Endothelial cell of umbilical vein (primary cell): ENCODE measurements around the gene CYTH1. TPM values are rescaled to one million over a fixed set of nuclear protein-coding genes. Genes with fewer than 3 reads are reported as not detected.

Source experiments
- BruUV-seq: library from RNA; stranded (reverse); fragments of 400-500 nt; replicated peaks from 2 replicates; lab custom pipeline; 2021; lab: Mats Ljungman, UMichigan
- CTCF ChIA-PET: fragments of 300-600, 350-600 bp; sonication (Branson Sonifier 250); formaldehyde crosslinking; loops from one replicate; lab custom pipeline; 2021; ENCODE audit warnings: antibody characterized with exemption, inconsistent platforms; lab: Charles Lee
- POLR2A ChIA-PET: fragments of 300-600, 350-600 bp; sonication (Branson Sonifier 250); formaldehyde crosslinking; loops from one replicate; lab custom pipeline; 2021; ENCODE audit warnings: antibody characterized with exemption, inconsistent platforms; lab: Charles Lee
- DNase-seq: peaks from one replicate; pipeline ENCODE4 v3.0.0-alpha.2; 2011; ENCODE audit warnings: low read depth, low spot score
- FAIRE-seq: peaks from 2 replicates; lab custom pipeline; 2011; peaks lifted over from hg19 to GRCh38; lab: Jason Lieb, UNC
- H2AFZ ChIP-seq: 2 replicates; pipeline ENCODE4 v1.6.0; 2012; ENCODE audit warnings: low read depth, low read length, control low read depth, inconsistent platforms
- H3K27ac ChIP-seq: 2 replicates; pipeline ENCODE4 v1.5.1; 2011; ENCODE audit warnings: low read depth, mild to moderate bottlenecking, control low read depth, low read length, moderate library complexity; ENCODE audit not compliant: insufficient read depth
- H3K27me3 ChIP-seq, 2 experiments: 2 replicates each; pipeline versions ENCODE4 v1.6.0 to v1.6.1; 2011; ENCODE audit warnings: low read length in 2 of 2, mixed read lengths in 1 of 2; ENCODE audit not compliant: control insufficient read depth in 2 of 2, insufficient read depth in 2 of 2
- H3K36me3 ChIP-seq, 2 experiments: 2 replicates in 1 of 2; 3 replicates in 1 of 2; pipeline ENCODE4 v1.5.1; 2011; ENCODE audit warnings: low read length in 2 of 2, mild to moderate bottlenecking in 1 of 2, moderate library complexity in 1 of 2; ENCODE audit not compliant: control insufficient read depth in 2 of 2, insufficient read depth in 2 of 2; ENCODE audit errors: extremely low read depth in 1 of 2
- H3K4me1 ChIP-seq: 3 replicates; pipeline ENCODE4 v1.5.1; 2011; ENCODE audit warnings: mild to moderate bottlenecking, low read length; ENCODE audit not compliant: control insufficient read depth, insufficient read depth; ENCODE audit errors: extremely low read depth
- H3K4me2 ChIP-seq: 2 replicates; pipeline ENCODE4 v1.6.1; 2011; ENCODE audit warnings: low read length, control low read depth, mixed read lengths; ENCODE audit not compliant: insufficient read depth
- H3K4me3 ChIP-seq, 3 experiments: fragments of 200-600 bp in 1 of 3; sonication (generic), shearing (Covaris generic) in 1 of 3; replicated peaks in 1 of 3; 2 replicates each; pipeline ENCODE4 v1.5.1; 2011 to 2016; ENCODE audit warnings: control low read depth in 3 of 3, low read length in 3 of 3, mild to moderate bottlenecking in 2 of 3, inconsistent platforms in 1 of 3, low read depth in 1 of 3, moderate library complexity in 1 of 3; ENCODE audit not compliant: insufficient read depth in 1 of 3
- H3K79me2 ChIP-seq: 2 replicates; pipeline ENCODE4 v1.6.0; 2012; ENCODE audit warnings: low read length, inconsistent platforms; ENCODE audit not compliant: control insufficient read depth, insufficient read depth
- H3K9ac ChIP-seq: replicated peaks from 2 replicates; pipeline ENCODE3; 2011; ENCODE audit warnings: low read length, control low read depth; ENCODE audit not compliant: insufficient read depth; ENCODE audit errors: extremely low read depth
- H3K9me1 ChIP-seq: replicated peaks from 3 replicates; pipeline ENCODE4 v1.6.0; 2011; ENCODE audit warnings: mild to moderate bottlenecking, low read length; ENCODE audit not compliant: control insufficient read depth, insufficient read depth; ENCODE audit errors: extremely low read depth
- H3K9me3 ChIP-seq: replicated peaks from 2 replicates; pipeline ENCODE4 v1.5.1; 2012; ENCODE audit warnings: low read length, inconsistent platforms; ENCODE audit not compliant: control insufficient read depth, insufficient read depth
- H4K20me1 ChIP-seq: replicated peaks from 2 replicates; pipeline ENCODE3; 2011; ENCODE audit warnings: mild to moderate bottlenecking, low read length; ENCODE audit not compliant: control insufficient read depth, insufficient read depth; ENCODE audit errors: extremely low read depth
- CTCF ChIP-seq, 2 donors: IDR thresholded peaks; 1 replicate in 1 of 2; 2 replicates in 1 of 2; pipeline ENCODE4 v1.5.1; 2011; ENCODE audit warnings: low read length in 2 of 2, mild to moderate bottlenecking in 2 of 2, moderate library complexity in 2 of 2, control low read depth in 1 of 2, inconsistent platforms in 1 of 2, low read depth in 1 of 2; ENCODE audit not compliant: insufficient read depth in 1 of 2; ENCODE audit errors: extremely low read depth in 1 of 2
- EZH2 ChIP-seq: IDR thresholded peaks from 2 replicates; pipeline ENCODE4 v1.6.1; 2012; ENCODE audit warnings: borderline replicate concordance, low read depth, mild to moderate bottlenecking, moderate library complexity, low read length, inconsistent platforms; ENCODE audit not compliant: severe bottlenecking
- FOS ChIP-seq: IDR thresholded peaks from 2 replicates; pipeline ENCODE4 v1.6.1; 2011; ENCODE audit warnings: mild to moderate bottlenecking, low read length, moderate library complexity, borderline replicate concordance; ENCODE audit not compliant: insufficient read depth
- GATA2 ChIP-seq: IDR thresholded peaks from 2 replicates; pipeline ENCODE4 v1.7.0; 2011; ENCODE audit warnings: low read depth, mild to moderate bottlenecking, moderate library complexity, mixed read lengths, low read length; ENCODE audit not compliant: insufficient read length, insufficient read depth
- JUN ChIP-seq: IDR thresholded peaks from 2 replicates; pipeline ENCODE4 v1.6.1; 2011; ENCODE audit warnings: borderline replicate concordance, low read depth; ENCODE audit not compliant: insufficient read length, insufficient read depth
- MYC ChIP-seq: IDR thresholded peaks from one replicate; pipeline ENCODE4 v1.6.1; 2011; ENCODE audit warnings: mild to moderate bottlenecking, low read depth, low read length
- POLR2A ChIP-seq: IDR thresholded peaks from 2 replicates; pipeline ENCODE4 v1.6.1; 2012; ENCODE audit warnings: low read depth, mild to moderate bottlenecking, control low read depth, low read length
- POLR2AphosphoS5 ChIP-seq: IDR thresholded peaks from 2 replicates; pipeline ENCODE4 v1.6.1; 2012; ENCODE audit warnings: low read depth, mild to moderate bottlenecking, control low read depth, low read length, moderate library complexity; ENCODE audit not compliant: insufficient read depth
- dilution Hi-C: fragments of 300-500 bp; cut with MboI; formaldehyde crosslinking; loops from one replicate; pipeline ENCODE4 v1.15.0; 2019; ENCODE audit warnings: low sequenced_read_pairs; ENCODE audit not compliant: extremely low pct_ligation_motif_present
- intact Hi-C: fragments of 100-400 bp; cut with micrococcal nuclease; formaldehyde crosslinking; loops from one replicate; pipeline ENCODE4 v1.10.0; 2022
- polyA plus RNA-seq, 4 experiments: library from polyadenylated mRNA; depleted of rRNA in 3 of 4; stranded (reverse) in 3 of 4; unstranded in 1 of 4; fragments of >200 nt; gene quantifications; 2 replicates each; pipeline versions ENCODE4 v1.2.1 to v1.2.3, GENCODE V29; 2011 to 2012; ENCODE audit warnings: missing spikeins in 1 of 4
- total RNA-seq: library from RNA; stranded (reverse); gene quantifications from 2 replicates; pipeline ENCODE4 v1.2.3, GENCODE V29; 2021
- TF ChIP-seq, protein P1 (sequence below): IDR thresholded peaks from 2 replicates; pipeline ENCODE4 v1.6.1; 2011; ENCODE audit not compliant: insufficient read depth, insufficient read length

Gene CYTH1
- total and polyA plus RNA-seq, 2 donors (not counting 3 experiments of a cell fraction or from before 2014, with no cell fraction given) = 35.9 to 49.9 TPM

GRCh38 chr17:78797213-78797612, 15.1 kb upstream of the CYTH1 start:
- FAIRE-seq (no peak), DNase-seq (no peak)
- no peak for TF ChIP-seq POLR2A
- Histone ChIP-seq H3K36me3 (peaks cover 9 to 37% of the 10 kb centered on the region in 2 experiments), H3K9ac (no peak overlapping the region), H4K20me1 (no peaks in the 10 kb centered on the region), H2AFZ (no peak overlapping the region), H3K9me1 (no peaks in the 10 kb centered on the region), H3K4me2 (no peak overlapping the region), H3K4me3 (no peak overlapping the region), H3K79me2 (no peaks in the 10 kb centered on the region), H3K27ac (no peak overlapping the region), H3K9me3 (no peaks in the 10 kb centered on the region), H3K4me1 (no peaks in the 10 kb centered on the region), H3K27me3 (no peaks in the 10 kb centered on the region)
- intact Hi-C loops = no loop called here
- BruUV-seq = no TSS peak
- ChIA-PET POLR2A (no interaction called here), CTCF (interaction anchor here (2.0 kb wide), 1 partner anchor 300 kb away, joined by 11 read pairs; no protein-coding TSS in a partner anchor)
- dilution Hi-C loops = no loop called here

DNA sequence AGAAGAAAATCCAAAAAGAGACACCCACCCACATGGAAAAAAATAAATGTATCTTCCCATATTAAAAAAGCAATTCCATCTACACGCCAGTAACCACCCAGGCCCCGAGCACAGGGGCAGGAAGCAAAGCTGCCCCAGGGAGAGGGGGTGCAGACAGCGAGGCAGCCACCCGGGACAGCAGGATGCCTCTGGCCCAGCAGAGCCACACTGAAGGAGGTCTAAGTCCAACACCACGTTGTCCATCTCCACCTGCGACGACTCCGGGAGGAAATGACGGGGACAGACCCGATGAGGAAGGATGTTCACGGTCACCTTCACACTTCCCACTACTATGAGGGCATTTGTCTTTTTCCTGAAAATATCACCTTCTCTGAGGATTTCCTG, 14.4 kb upstream of the CYTH1 start:
- no peak for TF ChIP-seq CTCF (IDR thresholded peaks at IDR 0.05; ENCODE audit: extremely low read depth in 1 of 2, insufficient read depth in 1 of 2, low read depth in 1 of 2, low read length in 2 of 2)
- TF ChIP-seq EZH2 = no peak
- no peak for TF ChIP-seq GATA2
- TF ChIP-seq, protein P1, sequence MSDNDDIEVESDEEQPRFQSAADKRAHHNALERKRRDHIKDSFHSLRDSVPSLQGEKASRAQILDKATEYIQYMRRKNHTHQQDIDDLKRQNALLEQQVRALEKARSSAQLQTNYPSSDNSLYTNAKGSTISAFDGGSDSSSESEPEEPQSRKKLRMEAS = no peak
- TF ChIP-seq FOS = no peak
- no peak for TF ChIP-seq JUN
- no peak for TF ChIP-seq MYC
- TF ChIP-seq POLR2AphosphoS5 = no peak
- no peak for TF ChIP-seq POLR2A
- Histone ChIP-seq H3K9me1 (no peaks in the 10 kb centered on the region), H3K36me3 (peaks cover 9 to 34% of the 10 kb centered on the region in 2 experiments), H3K9me3 (no peaks in the 10 kb centered on the region), H3K9ac (no peak overlapping the region), H3K79me2 (no peaks in the 10 kb centered on the region), H3K4me1 (peaks cover 5% of the 10 kb centered on the region), H3K4me3 (no peak overlapping the region), H3K27ac (no peak overlapping the region), H3K4me2 (no peak overlapping the region), H3K27me3 (no peaks in the 10 kb centered on the region), H2AFZ (no peak overlapping the region), H4K20me1 (no peaks in the 10 kb centered on the region)
- intact Hi-C loops = no loop called here
- DNase-seq = no peak
- dilution Hi-C loops = no loop called here
- ChIA-PET CTCF (interaction anchor here (2.0 kb wide), 1 partner anchor 299 kb away, joined by 11 read pairs; no protein-coding TSS in a partner anchor), POLR2A (no interaction called here)
- BruUV-seq = no TSS peak
- FAIRE-seq = no peak
